HuH-7.5 (cell line): ENCODE data around the gene LY6G6C.
"Not testable (repeated sequence)": the region's sequence is repeated elsewhere in the genome, so short reads cannot be mapped to it uniquely, and the experiment has no call there.

Experiments used
- DNase-seq: peaks from one replicate; pipeline ENCODE4 v3.0.0; 2011; ENCODE audit warnings: low spot score

LY6G6C gene

DNA sequence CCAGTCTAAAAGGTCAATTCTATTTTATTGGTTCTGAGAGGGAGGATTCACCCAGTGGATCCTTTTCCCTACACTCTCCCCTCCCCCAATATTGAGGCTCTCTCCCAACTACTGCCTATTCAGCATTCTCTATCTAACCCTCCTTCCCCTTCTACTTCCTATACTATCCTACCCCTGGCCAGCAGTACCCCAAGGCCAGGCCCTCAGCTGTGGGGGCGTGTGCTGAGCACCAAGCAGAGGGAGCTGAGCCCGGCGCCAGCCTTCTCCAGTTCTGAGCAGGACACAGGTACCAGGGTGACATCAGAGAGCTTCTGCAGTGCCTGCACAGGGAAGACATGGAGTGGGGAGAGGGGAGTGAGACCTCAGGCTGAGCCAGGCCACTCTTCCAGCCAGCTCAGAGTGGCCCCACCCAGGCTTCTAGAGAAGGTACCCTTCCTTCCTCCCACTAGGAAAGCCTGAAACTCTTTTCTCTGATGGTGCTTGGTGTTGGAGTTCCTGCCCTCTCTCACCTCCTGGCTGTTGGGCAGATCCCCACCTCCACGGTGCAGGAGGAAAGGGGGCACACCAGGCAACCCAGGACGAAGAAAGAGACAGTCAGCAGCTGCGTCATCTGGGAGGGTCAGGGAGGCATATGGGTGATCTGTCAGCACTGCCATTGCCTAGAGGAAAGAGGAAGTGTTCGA lies 5.6 kb upstream of the LY6G6C start:
- no peak for DNase-seq

DNA sequence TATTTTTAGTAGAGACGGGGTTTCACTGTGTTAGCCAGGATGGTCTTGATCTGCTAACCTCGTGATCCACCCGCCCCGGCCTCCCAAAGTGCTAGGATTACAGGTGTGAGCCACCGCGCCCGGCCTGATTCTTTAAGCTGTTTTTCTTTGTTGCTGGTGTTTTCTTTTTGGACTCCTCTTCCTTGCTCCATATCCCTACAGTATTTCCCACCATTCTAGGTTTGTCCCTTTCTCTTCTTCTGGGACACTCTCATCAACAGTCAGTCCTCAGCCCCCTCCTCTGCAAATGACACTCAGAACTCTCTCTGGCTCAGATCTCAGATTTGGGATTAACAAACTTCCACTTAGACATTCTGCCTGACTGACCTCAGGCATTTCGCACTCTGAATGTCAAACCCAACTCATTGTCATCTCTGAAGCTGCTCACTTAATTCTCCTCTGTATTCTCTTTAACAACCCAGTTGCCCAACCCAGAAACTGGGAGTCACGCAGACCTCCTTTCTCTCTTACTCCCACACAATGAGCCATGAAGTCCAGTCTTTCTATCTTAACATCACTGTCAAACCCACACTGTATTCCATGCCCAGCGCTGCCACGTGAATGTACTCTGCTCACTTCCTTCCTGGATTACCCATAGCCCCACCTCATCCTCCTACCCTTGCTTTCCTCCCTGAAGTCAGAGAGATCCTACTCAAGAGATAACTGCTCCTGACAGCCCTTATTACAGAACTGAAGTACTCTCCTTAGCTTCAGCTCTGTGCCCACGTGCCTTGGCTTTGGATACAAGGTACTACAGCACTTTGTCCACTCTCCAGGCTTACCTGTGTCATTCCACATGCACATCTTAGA lies 4.2 kb upstream of the LY6G6C start:
- no peak for DNase-seq

DNA sequence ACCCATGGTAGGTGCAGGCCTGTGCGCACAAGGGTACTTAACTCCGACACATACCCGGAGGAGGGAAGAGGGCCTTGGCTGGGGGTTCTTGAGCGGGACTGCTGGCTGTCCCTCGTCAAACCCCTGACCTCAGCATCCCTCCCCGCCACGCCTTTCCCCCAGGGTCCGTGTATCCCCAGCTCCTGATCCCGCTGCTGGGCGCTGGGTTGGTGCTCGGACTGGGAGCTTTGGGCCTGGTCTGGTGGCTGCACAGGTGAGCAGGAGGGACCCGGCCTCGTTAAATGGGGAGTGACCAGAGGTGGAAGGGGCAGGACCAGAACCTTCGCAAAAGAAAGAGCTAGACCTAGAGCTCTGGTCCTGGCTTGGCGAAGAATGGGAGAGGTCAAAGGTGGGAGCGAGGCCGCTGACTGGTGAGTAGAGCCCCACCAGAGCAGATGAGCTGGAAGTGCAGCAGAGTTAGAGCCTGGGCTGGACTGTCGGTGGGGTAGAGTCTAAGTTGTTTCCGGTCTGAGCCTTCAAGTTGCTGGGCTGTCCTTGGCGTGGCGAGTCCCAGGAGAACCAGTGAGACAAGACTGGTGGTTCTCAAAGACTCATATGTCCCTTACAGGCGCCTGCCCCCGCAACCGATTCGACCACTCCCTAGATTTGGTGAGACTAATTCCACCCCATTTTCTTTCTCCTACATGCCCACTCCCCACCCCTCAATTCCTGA lies 2.6 kb upstream of the LY6G6C start:
- DNase-seq = no peak

DNA sequence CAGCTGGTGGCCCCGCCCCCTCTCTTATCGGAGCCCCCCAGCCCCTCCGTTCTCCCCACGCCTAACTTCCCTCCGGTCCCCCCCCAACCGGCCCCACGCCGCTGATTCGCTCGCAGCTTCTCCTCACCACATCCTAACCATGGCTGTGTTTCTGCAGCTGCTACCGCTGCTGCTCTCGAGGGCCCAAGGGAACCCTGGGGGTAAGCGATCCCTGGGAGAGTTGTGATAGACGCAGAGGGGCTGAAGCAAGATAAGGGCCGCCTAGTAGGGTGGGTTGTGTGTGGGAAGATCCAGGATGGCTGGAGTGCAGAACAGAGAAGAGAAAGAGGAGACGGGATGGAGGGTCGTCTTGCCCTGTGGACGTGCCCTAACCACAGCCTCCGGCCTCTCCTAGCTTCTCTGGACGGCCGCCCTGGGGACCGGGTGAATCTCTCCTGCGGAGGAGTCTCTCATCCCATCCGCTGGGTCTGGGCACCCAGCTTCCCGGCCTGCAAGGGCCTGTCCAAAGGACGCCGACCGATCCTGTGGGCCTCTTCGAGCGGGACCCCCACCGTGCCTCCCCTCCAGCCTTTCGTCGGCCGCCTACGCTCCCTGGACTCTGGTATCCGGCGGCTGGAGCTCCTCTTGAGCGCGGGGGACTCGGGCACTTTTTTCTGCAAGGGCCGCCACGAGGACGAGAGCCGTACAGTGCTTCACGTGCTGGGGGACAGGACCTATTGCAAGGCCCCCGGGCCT lies 1.9 kb upstream of the LY6G6C start, which contains the start of gene MPIG6B:
Gene MPIG6B, plus strand, starts transcription at position 129 of the 735 bp plus-strand sequence. Its CDS starts 11 bp downstream, at position 140.
- DNase-seq = no peak

DNA sequence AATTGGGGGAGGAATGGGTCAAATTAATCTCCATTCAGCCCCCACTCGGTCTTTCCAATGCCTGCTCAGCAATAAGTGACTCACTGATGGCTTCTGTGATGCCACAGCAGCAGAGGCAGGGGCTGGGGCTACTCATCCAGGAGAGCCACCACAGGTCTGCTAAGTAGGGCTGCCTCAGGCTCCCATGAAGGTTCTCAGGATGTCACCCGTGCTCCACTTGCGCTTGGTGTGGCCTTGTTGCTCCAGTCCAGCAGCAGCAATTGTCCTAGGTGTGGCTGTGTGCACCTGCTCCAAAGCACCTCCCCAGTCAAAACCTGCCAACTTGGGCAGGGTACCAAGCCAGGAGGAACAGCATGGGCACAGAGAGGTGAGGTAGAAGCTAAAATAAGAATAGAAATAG lies 627 bp upstream of the LY6G6C start:
- no peak for DNase-seq

DNA sequence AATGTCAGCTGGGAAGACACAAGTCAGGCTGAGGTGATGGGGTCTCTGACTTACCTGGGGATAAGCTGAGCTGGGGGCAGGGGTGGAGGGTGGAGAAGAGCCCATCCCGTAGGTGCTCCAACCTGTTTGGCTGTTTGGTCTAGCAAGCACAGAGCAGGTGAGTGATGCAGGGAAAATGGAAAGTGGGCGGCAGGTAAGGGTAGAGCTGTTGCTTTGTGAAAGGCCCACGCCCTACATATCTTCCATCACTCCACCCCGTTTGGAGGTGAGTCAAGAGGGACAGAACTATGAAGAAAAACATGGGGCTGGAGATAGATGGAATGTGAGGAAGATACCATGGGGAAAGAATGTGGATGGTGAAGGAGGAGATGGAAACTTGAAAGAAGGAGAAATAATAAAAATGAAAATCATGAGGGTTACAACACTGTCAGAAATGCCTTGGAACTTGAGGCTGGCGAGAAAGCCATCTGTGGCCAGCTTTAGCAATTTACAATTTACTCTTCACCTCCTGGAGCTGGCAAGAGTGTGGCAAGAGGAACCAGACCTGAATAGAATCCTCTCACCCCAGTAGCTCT lies 1.3 kb downstream of the LY6G6C start:
- no peak for DNase-seq

DNA sequence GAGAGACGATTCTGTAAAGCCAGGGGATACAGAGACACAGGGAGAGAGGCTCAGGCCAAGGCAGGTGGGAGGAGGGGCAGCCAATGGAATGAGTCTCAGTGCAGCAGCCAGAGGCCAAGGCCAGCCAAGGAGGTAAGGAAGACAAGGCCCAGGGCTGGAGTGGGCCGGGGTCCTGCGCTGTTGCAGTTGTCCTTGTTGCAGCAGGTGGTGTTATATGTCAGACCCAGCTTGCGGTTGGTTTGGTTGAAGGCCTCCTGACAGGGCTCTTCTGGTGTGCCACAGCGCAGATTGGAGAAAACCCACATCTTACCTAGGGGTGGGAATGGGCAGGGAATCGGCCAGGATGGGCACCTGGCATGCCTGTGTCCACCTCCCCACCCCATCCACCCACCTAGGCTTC lies 2.5 kb downstream of the LY6G6C start:
- DNase-seq = no peak

DNA sequence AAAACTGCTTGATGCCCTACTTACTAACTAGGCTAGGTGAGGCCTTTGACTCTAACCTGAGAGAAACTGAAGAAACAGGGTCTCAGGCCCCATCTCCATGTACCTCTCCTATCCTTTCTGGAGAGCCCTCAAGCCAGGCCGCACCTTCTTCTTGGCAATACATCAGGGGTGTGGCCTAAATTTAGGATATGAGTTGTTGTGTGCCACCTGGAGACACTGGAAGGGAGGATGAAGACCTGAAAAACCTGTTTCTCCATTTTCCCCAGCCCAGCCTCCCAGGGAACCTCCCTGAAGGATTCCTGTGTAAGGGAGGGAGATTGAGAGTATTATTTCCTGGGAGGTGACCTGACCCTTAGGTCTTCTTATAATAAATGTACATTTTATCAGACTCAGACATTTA lies 3.3 kb downstream of the LY6G6C start:
- no peak for DNase-seq

DNA sequence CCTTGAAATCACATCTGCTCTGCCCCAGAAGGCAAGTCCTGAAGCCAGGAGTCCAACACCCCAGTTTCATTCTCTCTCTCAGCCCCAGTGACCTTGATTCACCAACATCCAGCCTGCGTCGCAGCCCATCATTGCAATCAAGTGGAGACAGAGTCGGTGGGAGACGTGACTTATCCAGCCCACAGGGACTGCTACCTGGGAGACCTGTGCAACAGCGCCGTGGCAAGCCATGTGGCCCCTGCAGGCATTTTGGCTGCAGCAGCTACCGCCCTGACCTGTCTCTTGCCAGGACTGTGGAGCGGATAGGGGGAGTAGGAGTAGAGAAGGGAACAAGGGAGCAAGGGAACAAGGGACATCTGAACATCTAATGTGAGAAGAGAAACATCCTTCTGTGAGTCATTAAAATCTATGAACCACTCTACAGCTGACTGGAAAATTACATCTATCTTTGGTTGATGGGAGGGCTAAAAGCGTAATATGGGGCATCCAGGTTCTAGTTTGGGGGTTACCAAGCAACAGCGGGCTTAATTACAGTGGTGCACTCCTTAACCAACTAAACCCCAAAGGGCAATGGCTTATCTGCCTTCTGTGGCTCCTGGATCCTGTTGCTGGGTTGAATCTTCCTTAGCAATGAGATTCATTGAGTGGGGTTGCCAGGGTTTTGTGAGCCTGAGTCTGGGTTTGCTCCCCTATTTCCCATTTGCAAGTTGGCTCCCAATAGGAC lies 3.9 kb downstream of the LY6G6C start:
- DNase-seq = peak; percentile 39

DNA sequence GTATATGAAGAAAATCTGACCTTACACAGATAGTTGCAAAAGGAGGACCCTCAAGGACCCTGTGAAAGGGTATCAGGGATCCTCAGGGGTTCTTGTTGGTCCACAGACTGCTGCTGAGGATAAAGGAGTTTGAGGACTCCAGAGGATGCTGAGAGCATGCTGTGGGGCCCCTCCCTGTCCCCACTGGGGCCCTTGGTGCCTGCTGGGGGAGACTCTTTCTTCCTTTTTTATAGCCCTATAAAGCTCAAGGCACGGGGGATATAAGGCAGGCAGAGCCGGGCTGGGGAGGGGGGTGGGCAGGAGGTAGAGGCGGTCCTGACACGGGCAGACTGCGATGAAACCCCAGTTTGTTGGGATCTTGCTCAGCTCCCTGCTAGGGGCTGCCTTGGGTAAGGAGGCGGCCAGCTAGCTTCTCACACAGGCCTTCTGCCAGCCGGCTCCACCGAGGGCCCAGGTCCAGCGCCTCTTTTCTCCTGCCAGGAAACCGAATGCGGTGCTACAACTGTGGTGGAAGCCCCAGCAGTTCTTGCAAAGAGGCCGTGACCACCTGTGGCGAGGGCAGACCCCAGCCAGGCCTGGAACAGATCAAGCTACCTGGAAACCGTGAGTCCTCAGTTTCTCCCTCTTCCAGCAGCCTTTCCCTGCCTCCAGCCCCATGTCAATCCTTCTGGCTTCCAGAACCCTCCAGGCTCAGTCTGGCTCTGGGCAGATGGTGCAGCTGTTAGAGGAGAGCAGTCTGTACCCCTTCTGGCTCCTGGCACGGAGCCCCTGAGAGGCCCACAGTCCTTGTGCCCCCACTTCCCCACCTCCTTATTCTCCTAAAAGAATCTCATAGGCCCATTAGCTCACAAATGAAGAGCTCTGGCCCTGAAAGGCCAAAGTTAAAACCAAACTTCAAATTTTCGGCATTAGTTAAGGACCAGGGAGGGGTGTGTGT lies 6.3 kb downstream of the LY6G6C start, which contains the start of gene LY6G6D:
Gene LY6G6D, plus strand, starts transcription at position 327 of the 937 bp plus-strand sequence. Its CDS starts 8 bp downstream, at position 335.
- no peak for DNase-seq

DNA sequence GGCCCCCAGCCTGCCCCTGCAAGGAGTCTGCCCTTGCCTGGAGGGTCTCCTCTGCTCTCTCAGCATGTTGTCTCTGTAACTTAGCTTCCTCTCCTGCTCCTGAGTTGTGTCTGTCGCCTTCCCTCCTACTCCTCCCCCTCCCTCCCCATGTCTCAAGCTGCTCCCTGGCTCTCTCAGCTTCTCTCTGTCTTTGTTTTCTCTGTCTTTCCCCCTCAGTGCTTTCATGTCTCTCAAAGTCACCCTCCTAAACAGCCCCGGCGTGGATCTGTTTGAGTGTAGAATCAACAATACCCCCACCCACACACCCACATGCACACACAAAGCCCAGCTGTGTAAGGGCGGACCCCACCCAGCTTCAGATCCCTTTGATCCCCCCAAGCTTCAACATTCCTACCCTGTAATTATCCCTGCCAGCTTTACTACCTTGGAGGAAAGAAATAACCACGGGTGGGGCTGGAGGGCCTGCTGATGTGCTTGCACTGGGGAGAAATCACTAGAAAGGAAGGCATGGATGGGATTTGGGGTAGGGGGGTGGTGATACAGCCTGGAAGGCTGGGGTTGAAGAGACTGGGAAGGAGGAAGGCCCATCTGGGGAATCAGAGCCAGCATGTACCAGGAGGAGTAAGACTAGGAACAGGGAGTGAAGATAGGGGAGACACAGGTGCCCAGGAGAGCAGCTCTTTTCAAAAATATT lies 7.4 kb downstream of the LY6G6C start:
- no peak for DNase-seq

DNA sequence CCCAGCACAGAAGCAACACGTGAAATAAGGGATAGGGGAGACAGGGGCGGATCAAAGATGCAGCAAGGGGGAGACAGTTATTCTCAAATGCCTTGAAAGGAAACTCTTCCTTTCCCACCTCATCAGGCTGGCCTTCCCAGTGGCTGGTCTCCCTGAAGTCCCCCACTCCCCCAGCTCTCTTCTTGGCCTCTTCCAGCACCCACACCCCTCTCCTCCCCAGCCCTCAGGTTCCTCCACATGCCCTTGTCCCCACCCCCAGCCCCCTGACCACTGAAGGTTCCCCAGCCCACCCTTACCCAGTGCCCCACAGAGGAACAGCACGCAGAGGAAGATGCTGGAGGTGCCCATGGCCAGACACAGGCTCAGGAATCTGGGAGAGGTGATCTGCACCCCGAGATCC lies 8.1 kb downstream of the LY6G6C start:
- DNase-seq = no peak

DNA sequence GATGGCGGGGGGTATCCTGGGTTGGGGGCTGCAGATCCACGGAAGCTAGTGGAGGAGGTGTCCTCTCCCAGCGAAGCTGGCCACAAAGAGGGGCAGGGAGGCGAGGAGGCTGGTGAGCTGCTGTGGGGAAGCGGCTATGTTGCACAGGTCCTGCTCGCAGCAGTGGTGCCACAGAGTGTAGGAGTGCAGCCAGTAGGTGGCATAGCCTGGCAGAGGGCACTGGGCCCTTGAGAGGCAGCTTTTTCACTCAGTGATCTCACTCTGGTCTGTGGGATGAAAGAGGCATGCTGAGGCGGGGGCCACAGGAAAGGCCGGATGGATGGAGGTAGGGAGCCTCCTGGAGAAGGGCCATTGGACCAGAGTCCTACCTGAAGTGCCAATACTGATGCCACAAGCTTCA lies 9.2 kb downstream of the LY6G6C start:
- no peak for DNase-seq

DNA sequence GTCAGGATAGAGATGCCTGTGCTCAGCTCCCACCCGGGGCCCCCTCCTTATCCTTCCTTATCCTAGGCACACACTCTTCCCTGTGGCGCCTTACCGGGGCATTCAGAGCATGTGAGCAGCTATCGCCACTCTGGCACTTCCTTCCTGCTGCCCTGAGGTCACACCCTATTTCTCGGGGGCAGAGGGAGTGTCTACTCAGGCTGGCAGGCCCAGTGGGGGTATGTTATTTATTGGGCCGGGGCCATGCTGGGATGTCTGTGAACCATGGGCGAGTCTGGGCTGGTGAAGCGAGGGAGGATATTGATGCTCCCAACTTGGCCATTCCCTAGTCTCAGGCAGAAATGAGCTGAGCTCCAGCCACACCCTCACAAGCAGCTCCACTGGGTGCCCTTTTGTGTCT lies 10.3 kb downstream of the LY6G6C start:
- no peak for DNase-seq

DNA sequence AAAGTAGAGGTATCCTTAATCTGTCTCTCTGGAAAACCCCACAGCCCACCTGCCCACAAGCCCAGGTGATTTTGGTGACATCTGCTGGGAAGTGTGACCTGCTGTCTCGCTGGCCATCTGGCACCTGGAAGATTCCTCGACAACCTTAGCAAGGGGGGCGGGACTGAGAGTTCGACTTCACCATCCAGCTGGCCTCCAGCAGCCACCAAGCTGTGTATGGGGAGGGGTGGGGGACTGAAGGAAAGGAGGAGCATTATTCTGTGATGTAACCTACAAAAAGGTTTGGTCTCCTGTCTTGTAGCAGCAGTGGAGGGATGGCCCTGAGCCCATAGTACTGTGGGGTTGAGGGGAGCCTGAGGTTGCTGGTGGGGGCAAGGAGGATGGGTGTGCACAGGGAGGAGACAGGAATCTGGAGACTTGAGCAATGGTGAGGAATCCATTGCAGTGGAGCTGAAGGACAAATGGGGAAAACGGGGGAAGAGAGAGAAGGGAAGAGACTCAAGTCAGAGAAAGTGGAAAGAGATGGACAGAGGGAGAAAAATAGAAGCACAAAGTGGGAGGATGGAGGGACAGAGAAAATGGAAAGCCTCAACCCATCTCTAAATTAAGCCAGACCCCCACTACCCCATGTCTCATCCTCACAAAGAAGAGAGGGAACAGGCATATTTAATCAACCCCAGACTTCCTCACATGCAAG lies 10.9 kb downstream of the LY6G6C start:
- no peak for DNase-seq

DNA sequence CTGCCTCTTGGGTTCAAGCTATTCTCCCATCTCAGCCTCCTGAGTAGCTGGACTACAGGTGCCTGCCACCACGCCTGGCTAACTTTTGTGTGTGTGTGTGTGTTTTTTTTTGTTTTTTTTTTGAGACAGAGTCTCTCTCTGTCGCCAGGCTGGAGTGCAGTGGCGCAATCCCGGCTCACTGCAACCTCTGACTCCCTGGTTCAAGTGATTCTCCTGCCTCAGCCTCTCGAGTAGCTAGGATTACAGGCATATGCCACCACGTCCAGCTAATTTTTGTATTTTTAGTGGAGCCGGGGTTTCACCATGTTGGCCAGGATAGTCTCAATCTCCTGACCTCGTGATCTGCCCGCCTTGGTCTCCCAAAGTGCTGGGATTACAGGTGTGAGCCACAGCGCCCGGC lies 12.4 kb downstream of the LY6G6C start:
- DNase-seq = not testable (repeated sequence)

DNA sequence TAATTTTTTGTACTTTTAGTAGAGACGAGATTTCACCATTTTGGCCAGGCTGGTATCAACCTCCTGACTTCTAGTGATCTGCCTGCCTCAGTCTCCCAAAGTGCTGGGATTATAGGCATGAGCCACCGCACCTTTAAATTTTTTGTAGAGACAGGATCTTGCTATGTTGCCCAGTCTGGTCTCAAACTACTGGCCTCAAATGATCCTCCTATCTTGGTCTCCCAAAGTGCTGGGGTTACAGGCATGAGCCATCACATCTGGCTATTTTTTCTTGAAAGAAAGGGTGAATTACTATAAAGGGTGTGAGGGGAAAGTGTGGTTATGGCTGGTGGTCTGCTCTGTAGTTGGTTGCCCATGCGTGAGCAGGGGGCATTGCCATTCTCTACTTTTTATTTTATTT lies 13.3 kb downstream of the LY6G6C start:
- DNase-seq = no peak

DNA sequence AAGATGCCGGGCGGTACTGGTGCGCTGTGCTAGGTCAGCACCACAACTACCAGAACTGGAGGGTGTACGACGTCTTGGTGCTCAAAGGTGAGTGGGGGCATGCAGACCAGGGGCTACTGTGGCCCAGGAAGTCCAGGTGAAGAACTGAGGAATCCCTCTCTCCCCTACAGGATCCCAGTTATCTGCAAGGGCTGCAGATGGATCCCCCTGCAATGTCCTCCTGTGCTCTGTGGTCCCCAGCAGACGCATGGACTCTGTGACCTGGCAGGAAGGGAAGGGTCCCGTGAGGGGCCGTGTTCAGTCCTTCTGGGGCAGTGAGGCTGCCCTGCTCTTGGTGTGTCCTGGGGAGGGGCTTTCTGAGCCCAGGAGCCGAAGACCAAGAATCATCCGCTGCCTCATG lies 13.8 kb downstream of the LY6G6C start:
- no peak for DNase-seq

DNA sequence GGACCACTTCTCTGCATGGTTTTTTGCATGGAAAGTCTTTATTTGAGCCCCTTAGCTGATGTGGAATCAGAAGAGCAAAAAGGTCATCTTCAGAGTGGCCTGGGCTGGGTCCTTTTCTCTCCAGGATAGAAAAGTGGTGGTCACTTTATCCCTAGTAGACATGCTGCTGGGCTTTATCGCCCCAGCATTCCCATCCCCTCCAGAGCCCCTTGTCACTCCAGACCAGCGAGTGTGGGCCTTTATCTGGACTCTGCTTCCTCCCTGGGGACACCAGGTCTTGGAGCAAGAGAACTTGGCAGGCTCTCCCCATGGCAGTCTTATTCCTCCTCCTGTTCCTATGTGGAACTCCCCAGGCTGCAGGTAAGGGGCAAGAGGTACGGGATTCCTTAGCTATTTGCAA lies 14.9 kb downstream of the LY6G6C start, which contains the start of gene LY6G6F:
Gene LY6G6F, plus strand, starts transcription at position 268 of the 400 bp plus-strand sequence. Its CDS starts 41 bp downstream, at position 309.
- DNase-seq = no peak
